B cell (primary cell): ENCODE data around the gene MT1G.

Experiments used
- CTCF ChIP-seq: fragments of 200-600 bp; IDR thresholded peaks from one replicate; pipeline ENCODE4 v1.8.0; 2022; ENCODE audit warnings: antibody characterized with exemption, mild to moderate bottlenecking
- EZH2 ChIP-seq: IDR thresholded peaks from 2 replicates; pipeline ENCODE4 v1.6.1; 2012; ENCODE audit warnings: borderline replicate concordance, low read depth, mild to moderate bottlenecking, moderate library complexity, low read length; ENCODE audit not compliant: insufficient read depth, poor library complexity, severe bottlenecking

GRCh38 chr16:56625140-56625942 lies 42.5 kb downstream of the MT1G start, which contains the start of gene MT1E:
- TF ChIP-seq CTCF, result no peak
- no peak for TF ChIP-seq EZH2
